G401.6 (cell line): ENCODE data around the gene GGT6.

Source experiments
- FAIRE-seq: peaks from 2 replicates; lab custom pipeline; 2012; peaks lifted over from hg19 to GRCh38; lab: Jason Lieb, UNC

The GGT6 gene

DNA sequence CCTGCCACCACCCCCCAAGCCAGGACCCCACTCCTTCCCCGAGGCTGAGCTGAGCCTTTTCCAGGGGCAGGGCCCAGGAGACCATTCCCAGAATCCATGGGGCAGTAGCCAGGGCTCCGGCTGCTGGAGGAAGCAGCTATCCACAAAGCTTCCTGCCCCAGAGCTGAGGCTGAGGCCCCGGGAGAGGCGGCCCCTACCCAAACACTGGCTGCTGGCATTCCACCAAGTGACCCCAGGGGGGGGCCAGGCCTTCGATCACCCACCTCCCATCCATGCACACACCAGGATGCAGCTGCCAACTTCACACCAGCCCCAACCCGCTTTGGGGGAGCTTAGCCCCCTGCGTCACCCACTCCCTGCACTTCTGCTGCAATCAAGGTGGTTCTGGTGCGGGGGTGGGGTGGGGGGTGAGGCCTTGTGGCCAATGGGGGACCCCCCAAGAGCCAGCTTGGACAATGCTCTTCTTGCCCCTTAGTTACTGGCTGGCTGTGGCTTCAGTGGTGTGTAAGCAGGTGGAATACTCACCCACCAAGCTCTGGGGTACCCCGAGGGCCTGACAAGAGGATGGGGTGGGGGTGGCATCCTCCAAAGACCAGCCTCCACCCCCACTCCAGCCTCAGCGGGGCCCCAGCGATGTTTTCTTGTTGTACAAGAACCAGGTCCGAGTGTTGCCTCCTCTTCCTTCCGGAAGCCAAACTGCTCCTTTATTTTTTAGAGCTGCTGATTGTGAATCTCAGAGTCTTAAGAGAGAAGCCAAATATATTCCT is 22.0 kb downstream of the GGT6 start:
- FAIRE-seq = no peak

DNA sequence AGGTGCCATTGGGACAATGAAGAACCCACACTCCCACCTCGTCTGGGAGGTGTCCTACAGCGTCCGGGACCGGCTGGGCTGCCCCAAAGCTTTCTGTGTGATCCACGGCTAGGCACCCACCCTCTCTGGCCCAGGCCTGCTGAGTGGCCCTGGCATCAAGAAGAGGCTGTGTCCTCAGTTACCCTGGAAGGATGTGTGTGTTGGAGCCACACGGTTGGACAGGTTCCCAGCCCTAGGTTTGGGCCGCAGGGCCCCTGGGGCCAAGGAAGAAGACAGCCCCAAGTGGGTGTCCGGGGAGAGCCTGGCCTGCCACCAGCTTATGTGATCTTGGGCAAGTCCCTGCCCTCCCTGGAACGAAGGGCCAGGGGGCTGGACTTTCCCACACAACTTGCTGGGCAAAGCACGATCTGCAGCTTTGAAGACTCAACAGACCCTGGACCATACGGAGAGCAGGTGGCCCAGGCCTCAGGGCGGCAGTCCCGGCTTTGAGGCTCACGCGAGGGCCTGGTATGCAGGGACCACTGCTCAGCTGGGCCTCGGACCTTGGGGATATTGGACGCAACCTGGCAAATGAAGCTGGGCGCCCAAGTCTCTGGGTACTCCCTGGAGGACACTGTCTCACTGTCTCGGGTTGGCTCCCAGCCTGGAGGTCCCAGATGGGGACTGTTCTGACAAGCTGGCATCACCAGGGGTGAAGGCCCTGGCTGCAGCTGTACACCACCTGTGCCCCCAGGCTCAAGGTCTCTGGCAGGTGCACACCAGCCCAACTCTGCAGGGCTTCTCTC is 22.7 kb downstream of the GGT6 start:
- FAIRE-seq = no peak

DNA sequence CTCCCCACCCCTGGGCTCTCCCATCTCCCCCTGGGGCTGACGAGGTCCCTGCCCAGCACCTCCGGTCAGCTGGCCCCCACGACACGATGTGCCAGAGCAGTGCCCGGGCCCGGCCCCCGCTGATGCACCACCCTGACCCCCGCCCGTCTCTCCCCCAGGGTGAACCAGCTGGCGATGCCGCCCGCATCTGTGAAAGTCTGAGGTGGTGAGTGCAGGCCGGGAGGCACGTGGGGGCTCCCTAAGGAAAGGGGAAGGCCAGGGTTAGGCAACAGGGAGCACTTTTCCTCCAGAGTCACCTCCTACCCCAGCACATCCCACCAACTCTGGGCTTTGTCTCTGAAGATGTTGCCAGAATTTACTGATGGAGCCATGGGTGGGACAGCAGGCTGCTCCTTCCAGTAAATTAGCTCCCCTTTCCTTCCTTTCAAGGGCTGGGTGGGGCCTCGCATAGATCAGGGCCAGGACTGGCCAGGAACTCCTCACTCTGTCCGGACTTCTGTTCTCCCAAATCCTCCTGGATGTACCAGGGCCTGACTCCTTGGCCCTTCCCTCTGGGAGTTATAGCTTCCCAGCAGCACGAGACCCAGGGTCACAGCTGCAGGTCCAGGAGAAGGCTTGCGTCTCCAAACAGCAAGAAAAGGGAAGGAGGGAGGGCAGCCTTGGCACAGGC is 23.5 kb downstream of the GGT6 start:
- FAIRE-seq = peak; percentile 87

DNA sequence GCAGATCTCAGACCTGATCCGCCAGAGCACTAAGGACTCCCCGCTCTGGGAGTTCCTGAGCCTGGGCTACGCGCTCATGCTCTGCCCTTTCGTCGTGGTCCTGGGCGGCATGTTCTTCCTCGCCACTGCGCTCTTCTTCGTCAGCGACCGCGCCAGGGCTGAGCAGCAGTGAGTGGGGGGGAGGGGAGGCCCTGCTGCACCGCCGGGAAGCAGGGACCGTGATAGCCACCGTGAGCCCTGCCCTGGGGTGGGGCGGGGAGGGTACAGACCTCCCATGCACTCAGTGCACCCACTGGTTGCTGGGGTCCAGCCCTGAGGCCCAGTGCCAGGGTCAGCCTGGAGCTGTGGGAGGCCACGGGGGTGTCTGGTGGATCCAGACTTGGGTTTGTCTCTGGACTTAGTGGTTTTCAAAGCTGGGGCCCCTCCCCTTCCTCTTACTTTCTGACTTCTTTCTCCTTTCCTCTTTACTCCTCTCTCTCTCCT is 24.1 kb downstream of the GGT6 start:
- no peak for FAIRE-seq

DNA sequence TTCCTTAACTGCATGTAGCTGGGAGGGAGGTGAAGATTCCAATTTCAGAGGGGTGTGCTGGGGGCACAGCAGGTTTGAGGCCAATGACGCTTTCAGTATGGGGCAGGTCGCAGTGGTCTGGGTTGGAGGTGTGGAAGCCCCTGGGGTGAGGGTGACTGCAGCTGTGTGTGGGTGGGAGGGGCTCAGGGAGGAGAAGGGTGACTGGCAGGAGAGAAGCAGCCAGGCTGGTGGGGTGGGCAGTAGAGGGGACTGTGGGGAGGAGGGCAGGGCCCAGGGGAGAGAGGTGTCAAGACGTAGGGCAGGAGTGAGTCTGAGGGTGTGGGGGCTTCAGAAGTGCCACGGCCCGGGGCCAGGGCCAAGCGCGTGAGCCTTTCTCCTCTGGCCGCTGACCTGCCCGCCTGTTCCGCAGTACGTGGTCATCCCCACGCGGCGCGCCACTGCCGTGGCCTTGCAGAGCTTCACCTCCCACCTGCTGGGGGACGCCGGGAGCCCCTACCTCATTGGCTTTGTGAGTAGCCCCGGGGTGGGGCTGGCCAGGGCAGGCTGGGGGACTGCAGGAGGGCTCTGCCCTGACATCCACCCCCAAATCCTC is 24.6 kb downstream of the GGT6 start:
- no peak for FAIRE-seq

DNA sequence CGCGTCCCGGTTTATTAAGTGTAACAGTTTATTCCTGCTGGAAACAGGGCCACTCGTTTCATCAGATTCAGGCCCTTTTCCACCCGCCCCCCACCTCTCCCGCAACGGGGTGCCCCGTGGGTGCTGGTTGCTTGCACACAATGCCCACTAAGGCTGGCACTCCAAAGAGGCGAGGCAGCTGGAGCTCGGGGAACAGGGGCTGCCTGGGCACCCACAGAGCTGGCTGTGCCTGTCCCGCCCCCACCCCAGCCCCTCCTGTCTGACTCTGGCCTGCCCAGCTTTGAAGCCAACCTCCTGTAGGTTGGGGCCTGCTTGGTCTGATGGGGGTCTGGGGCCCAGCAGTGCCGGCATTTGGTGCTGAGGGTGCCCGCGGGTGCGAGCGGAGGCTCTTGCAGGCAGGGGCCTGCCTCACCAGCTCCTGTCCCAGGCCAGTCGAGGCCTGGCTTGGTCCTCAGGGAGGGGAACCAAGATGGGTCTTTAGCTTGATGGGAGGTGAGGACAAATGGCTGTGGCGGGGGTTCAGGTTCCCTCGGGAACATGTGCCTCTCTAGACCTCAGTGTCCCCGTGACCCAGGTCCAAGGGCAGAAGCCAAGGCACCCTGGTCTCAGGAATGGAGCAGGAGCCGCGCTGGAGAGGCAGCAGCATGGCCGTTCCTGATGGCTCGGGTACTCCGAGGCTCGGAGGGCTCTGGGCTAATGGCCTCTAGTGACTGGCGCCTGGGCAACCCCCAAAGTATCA is 25.3 kb downstream of the GGT6 start:
- FAIRE-seq = no peak

DNA sequence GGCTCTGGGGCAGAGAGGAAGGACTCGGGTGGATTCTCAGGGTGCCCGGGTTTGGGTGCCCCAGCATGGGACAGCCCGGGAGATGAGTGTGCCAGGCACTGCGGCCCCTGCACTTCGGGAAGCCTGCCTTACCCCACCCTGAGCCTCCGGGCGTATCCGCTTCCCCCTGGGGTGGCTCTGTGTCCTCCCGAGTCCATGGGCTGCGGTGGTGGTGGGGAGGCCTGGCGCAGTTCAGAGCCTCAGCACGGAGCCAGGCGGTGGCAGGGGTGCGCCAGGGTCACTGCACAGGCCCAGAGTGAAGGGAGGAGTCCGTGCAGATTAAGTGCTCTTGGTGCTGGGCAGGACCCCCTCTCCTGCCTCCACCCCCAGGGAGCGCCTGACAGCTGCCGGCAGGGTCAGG is 25.9 kb downstream of the GGT6 start:
- FAIRE-seq = no peak

DNA sequence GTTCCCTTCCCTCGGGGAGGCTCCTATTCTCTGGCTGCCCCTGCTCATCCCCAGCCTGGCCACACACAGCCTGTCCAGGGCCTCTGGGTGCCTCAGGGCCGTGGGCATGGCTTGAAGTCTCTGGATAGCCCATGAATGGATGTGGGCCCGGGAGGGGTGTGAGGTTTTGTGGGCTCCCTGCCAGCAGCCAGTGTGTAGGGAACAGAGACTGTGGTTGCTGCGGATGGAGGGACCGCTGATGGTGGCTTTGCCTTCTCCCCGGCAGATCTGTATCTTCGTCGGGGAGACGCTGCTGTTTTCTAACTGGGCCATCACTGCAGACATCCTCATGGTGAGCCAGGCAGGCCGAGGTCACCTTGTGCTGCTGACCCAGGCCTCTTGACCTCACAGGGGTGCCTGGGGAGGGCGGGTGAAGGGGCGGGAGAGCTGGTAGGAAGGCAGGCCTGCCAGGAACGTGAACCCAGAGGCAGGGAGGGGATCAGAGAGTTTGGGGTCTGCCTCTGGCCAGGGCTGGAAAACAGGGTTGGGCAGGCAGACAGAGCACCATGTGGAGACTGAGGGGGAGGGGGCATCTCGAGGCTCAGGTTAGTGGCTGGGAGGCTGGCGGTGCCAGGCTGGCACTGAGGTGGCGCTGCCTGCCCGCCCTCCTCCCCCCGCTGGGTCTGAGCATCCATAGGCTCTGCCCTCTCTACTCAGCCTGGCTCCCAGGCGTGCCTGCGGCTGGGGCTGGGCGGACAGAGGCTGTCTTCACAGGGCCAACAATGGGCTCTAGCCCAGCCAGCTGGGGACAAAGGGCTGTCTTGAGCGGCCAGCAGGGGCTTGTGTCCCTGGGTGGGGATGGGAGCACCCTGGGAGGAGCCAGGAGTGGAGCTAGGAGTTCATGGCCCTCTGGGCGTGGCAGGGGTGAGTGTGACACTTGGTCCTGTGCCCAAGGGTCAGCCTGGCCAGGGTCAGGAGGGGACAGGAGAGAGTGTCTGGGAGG is 26.6 kb downstream of the GGT6 start:
- no peak for FAIRE-seq

DNA sequence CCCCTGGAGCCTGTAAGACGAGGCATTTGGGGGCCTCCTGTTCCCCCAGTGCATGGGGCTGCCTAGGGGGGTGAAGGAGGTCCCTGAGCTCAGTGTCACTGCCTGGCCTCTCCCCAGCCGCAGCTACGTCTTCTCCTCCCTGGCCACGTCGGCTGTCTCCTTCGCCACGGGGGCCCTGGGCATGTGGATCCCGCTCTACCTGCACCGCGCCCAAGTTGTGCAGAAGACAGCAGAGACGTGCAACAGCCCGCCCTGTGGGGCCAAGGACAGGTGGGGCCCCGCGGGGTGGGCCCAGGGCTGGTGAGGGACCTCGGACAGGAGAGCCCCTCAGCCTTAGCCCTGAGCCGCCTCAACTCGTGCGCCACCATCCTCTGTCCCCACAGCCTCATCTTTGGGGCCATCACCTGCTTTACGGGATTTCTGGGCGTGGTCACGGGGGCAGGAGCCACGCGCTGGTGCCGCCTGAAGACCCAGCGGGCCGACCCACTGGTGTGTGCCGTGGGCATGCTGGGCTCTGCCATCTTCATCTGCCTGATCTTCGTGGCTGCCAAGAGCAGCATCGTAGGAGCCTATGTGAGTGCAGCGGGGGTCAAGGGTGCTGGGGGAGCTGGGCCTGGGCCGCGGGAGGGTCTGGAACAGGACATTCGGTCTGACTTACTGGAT is 27.4 kb downstream of the GGT6 start:
- FAIRE-seq = no peak

DNA sequence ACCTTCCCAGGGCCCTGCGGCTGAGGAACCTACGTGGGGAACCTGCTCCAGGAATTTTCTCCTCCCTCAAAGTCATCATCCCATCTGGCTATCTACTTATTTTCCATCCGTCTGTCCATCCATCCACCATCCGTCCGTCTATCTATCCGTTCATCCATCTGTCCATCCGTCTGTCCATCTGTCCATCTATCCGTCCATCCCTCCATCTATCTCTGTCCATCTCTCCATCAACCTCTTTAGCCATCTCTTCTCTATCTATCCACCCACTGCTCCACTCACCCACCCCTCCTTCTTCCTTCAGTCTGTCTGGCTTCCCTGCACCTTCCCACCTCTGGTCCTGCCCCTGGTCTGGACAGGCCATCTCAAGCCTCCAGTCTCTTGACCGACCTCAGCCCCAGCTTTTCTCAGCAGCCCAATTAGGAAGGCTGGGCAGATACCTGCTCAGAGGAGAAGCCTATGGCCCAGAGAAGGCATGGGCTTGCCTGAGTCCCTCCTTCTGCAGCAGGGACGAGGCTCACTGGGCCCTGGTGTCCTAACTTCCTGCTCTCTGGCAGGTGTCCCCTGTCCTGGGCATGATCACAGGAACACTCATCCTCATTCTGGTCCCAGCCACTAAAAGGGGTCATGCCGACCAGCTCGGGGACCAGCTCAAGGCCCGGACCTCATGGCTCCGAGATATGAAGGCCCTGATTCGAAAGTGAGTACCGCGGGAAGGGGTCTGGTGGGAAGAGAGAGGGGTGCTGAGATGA is 28.2 kb downstream of the GGT6 start:
- FAIRE-seq = no peak

DNA sequence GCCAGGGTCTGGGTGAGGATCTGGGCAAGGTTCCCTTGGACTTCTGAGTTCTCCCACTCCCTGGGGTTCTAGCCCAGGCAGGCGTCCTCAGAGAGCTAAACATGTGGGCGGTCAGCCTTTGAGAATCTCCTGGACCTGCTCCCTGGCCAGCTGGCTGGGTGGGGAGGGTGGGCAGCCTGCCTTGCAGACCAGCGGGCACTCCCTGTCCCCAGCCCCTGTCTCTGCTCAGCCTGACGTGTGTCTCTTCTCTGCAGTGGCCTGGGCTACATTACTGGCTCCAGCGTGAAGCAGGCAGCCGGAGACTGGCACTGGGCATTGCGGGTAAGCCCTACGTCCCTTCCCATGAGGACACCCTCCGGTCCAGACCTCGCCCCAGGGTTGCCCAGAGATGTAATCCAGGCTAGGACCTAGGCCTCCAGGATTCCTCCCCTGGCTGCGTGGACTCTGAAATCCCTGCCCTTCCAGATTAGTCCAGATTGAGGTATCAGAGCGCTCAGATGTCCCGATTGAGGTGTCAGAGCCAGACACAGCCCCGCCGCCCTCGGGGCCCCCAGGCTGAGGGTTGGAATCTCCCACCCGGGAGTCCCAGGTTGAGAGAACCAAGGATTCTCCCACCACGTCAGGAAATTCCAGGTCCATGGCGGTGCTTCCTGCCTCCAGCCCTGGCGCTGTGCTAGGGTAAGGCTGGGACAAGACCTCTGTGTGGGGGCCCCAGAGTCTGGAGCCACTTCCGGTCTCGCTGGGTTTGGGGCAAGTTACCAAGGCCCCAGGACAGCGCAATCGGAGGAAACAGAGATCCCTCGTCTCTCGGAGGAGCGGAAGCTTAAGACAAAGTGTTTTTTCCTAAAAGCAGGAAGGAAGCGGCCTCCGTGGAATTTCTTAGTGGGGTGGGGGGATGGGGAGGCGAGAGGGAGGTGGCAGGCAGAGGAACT is 29.3 kb downstream of the GGT6 start:
- no peak for FAIRE-seq

DNA sequence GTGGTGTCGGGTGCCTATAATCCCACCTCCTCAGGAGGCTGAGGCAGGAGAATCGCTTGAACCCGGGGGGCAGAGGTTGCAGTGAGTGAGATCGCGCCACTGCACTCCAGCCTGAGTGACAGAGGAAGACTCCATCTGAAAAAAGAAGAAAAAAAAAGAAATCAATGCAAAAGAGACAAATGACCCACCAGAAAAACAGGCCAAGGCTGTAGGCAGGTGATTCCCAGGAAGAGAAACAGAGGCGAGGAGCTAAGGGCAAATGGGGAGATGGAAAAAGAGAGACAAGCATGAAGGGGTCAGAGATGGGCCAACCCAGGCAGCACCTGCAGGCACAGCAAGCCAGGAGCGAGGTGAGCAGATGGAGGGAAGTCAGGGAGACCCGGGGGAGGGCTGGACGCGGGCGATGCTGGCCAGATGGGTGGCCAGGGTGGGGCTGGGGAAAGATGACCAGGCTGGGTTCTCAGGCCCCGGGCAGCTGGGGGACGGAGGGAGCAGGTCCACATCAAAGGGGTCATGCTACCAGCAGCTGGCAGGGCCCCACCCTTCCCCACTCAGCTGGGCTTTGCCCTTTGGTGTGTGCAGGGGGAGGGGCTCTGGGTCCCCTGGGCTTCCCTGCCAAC is 30.7 kb downstream of the GGT6 start:
- no peak for FAIRE-seq

DNA sequence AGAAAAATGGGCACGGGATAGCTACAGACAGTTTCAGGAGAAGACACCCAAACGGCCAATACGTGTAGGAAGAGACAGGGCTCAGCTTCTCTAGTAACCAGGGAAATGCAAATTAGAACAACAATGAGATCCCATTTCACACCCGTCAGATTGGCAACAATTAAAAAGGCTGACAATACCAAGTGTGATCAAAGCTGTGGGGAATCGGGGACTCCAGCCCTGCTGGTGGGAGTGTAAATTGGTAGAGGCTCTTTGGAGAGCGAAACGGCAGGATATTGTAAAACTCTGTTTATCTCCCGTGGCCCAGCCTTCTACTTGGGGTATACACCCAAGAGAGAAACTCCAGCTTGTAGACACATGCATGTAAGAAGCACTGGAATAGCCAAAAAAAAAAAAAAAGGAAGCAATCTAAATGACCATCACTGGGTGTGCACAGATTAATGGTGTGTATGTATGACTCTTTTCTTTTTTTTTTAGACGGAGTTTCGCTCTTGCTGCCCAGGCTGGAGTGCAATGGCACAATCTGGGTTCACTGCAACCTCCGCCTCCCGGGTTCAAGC is 32.7 kb downstream of the GGT6 start:
- no peak for FAIRE-seq

DNA sequence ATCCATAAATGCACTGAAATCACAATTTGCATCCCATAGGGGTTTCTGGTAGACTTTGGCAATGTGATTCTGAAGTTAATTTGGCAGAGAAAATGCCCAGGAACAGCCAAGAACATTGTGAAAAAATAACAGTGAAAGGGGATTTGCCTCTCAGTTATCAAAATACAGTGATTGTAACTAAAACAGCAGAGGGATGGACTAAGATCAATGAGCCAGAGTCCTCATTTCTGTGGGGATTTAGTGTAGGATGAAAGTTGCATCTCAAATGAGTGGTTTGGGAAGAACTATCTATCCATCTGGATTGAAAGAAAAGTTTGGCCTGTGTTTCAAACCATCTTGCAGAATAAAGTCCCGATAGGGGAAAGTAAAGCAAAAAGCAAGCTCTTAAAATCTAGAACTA is 33.2 kb downstream of the GGT6 start:
- FAIRE-seq = no peak

DNA sequence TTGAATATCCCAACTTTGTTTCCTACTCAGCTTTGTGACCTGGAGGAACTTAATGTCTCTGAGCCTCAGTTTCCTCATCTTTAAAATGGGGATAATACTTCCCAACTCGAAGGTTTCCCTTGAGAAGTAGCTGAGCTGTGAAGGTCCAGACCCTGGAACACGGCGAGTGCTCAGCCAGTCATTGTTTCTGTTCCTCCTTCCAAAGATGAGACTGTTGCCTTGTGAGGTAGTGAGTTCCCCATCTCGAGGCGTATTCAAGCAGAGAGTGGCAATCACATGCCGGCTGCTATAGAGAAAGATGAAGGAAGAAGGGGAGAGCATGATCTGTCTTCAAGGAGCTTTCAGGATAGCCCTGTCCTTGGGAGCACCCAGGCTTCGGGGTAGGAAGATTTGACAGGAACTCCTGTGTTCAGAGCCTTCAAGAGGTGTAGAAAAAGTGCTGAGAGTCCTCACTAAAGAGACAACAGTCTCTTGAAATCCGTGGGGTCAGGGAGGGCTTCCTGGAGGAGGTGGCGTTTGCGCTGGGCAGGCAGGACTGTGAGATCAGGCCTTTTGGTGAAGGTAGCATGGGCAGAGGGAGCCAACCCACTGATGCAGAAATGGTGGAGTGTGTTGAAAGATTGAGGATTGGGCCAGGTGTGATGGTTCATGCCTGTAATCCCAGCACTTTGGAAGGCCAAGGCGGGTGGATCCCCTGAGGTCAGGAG is 34.5 kb downstream of the GGT6 start:
- no peak for FAIRE-seq

DNA sequence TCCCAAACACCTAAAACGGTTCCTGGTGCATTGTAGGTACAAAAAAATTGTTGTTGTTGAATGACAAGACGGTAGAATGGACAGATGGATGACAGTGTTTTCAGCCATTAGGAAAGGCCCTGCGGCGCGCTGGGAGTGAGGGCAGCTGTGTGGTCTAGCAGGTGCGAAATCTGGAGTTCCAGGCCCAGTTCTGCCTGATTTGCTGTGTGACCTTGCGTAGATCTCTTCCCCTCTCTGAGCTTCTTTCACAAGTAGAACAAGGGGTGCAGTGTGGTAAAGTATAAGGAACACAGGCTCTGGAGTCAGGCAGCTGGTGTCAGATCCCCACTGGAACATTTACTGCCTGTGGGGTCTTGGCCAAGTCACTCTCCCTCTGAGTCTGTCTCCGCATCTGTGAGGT is 36.4 kb downstream of the GGT6 start:
- FAIRE-seq = no peak

DNA sequence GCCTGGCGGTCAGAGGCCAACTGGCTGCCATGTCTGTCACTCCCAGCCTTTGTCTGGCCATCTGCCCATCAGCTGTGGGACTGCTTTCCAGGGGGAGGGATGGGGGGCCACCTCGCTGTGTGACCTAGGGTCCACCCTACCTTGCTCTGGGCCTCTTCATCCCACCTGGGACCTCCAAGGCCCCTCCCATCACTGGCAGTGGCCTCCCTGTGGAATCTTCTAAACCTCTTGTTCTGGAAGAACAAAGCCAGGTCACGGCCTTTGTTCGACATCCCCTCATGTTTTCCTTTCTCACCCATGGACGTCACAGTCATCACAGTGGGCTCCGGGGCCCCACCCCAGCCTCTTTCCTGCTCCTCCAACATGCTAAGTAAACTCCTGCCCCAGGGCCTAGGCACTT is 37.7 kb downstream of the GGT6 start:
- FAIRE-seq = no peak
